HG03378 (cell line): Measurements from ENCODE around the gene HSD17B8.

ENCODE experiments used
- ATAC-seq: cut with Tn5 transposase; IDR thresholded peaks from one replicate; pipeline ENCODE4 v1.9.1; 2021; ENCODE audit warnings: mild to moderate bottlenecking, moderate library complexity; ENCODE audit not compliant: unreplicated experiment

The HSD17B8 gene

DNA sequence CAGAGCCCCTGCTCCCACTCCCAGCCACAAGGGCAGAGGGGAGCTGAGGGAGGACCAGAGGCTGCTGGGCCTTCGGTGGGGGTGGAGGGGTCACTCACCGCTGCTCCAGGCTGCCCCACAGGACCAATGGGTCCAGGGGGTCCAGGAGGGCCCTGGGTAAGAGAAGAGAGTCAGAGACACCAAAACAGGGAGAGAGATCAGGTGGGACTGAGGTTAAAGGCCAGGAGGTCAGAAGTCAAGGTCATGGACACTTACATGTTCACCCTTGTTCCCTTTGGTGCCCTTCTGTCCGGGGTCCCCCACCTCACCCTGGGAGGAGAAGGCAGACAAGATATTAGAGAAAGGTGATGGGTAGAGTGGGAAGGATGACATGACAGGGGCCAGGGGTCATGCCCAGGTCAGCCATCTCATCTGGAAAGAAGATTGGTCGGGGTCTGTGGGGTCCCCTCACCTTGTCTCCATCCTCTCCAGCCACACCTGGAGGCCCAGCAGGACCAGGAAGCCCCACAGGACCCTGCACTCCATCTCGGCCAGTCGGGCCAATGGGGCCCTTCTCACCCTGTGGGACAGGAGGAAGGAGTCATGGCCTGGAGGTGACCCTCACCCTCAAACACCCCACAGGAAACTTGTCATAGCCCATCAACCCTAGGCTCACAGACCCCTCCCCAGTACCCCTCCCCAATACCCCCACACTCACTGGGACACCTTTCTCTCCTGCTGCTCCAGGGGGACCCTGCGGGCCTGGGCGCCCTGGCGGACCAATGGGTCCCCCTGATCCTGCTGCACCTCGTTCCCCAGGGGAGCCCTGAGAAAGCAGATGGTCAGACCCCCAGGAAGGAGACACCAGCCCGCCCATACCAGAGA, 33.2 kb upstream of the HSD17B8 start:
- ATAC-seq, result no peak

DNA sequence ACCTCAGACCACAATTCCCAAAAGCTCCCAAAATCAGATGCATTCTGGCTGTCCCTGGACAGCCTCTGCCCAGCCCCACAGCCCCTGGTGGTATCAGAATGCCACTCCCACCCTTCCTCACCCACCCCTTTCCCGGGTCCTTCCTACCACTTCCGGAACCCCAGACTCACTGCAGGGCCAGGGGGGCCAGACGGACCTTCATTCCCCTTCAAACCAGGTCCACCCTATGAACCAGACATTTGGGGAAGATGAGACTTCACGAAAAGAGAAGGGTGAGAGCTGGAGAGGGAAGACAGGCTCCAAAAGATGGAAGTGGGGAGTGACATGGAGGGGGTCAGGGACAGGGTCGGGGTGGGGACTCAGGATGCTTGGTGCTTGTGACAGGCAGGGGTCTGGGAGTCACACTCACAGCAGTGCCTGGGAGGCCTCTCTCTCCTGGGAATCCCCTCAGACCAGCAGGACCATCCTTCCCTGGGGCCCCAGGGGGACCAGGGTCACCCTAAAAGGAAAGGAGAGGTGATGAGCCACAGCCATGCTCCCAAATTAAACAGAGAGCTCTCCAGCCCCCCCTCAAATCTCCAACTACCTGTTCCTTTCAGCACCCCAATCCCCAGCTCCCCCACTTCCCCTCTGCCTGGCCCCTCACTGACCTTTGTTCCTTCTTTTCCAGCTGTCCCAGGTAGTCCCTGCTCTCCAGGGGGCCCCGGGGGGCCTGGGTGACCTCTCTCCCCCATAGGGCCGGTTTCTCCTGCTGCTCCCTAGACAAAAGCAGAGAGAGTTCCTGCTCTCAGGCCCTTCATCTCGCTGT, 32.4 kb upstream of the HSD17B8 start:
- ATAC-seq, result no peak

DNA sequence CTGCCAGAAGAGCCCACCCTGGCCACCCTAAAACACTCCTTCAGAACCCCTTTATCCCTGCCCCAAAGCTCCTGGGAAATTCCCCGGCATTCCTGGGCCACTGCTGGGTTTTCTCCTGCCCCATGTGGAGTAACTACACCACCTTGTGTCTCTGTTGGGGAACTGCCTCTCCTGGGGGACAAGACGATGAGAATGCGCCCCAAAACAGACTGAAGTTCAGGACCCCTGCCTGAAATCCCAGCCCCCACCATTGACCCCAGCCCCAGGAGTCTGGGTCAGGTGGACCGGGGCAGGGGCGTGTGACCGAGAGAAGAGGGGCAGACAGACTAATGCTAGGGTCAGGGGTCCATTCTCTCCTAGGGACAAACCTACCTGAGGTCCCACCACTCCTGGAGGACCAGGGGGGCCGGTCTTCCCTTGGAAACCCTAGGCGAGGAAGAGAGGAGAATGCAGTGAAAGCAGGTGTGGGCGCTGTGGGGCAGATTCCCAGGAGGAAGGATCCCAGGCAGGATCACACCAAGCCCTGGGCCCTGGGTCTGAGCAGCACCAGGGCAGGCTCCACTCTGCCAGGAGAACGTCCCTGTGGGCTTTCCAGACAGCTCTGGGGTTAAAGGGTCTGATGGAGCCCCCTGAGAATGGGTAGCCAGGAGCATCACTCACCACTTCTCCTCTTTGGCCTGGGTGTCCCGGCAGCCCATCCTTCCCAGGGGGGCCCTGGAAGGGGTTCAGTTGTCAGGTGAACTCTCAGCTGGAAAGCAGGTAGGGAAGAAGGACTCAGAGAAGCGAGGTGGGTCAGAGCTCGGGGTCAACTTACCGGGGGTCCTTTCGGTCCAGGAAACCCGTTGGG, 31.5 kb upstream of the HSD17B8 start:
- no peak for ATAC-seq

DNA sequence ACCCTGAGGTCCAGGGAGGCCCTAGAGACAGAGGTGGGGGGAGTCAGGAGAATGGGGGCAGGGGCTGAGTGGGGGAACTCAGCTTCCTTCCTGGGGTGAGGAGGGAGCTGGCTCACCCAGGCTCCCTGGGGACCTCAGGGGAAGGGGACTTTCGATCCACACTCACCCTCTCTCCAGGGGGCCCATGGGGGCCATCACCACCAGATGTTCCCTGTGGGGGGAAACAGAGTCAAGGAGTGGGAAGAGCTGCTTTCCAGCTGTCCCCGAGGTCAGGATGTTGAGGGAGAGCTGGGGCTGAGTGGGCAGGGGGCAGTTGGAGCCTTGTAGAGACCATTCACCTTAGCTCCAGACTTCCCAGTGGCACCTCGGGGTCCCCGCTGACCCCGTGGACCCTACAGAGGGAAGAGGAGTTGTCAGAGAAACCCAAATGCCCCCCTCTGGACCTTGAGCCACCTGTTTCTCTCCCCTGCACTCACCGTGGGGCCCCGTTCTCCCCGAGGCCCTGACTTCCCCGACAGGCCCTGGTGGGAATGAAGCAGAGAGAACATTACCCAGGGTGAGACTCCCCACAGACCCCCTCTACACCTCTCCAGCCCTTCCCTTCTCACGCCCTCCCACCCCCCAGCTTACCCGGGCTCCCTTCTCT, 30.8 kb upstream of the HSD17B8 start:
- no peak for ATAC-seq

DNA sequence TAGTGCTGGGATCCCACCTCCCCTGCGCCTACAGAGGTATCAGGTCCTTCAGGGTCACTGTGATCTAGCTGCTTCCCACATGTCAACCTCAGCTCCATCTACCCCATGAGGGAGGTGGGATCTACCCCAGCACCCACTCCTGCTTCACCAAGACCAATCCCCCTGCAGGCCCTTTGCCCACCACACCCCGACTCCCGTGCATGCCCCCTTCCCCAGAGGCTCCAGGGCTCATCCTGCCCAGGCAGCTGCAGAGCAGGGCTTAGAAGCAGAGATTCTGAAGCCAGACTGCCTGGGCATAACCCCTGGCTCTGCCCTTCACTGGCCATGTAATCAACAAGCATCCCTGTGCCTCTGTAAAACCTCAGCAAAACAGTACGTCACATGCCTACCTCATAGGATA, 29.7 kb upstream of the HSD17B8 start:
- ATAC-seq, result no peak

DNA sequence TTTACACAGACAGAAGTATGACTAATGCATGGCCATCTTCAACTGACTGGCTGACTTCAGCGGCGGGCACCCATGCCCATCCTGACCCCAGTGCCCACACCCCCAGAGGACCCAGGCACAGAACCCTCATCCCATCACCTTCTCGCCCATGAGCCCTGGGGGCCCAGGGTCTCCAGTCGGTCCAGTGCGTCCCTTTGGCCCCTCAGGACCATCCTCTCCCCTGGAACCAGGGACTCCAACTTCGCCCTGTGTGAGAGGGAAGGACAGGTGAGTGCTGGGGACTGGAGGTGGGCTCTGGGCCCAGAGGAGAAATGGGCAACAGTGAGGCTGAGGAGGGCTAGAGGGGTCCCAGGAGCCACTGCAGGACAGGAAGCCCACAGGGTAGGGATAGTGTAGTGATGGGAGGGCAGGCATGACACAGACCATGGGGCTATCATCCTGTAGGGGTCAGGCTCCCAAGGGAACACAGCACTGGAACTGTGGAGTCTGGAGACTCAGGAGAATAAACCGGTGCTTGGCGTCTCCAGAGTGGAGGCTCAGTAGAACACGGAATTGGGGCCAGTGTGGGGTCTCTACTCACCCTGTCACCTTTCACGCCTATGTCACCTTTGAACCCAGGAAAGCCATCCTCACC, 28.9 kb upstream of the HSD17B8 start:
- ATAC-seq, result no peak

DNA sequence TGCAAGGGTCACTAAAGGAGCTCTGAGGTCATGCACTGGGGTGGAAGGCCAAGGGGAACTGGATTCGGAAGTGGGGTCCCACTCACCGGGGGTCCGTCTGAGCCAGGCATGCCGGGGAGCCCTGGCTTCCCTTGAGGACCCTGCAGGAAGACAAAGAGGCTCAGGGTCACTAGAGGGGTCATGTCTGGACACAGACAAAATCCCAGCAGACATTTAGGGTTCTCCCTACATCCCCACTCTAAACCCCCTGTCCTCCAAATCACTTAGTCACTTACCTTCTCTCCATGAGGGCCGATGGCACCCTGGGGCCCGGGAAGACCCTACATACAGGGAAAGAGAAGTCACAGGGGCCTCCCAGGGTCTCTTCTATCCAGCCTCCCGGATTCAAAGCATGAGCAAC, 27.5 kb upstream of the HSD17B8 start:
- ATAC-seq, result no peak

DNA sequence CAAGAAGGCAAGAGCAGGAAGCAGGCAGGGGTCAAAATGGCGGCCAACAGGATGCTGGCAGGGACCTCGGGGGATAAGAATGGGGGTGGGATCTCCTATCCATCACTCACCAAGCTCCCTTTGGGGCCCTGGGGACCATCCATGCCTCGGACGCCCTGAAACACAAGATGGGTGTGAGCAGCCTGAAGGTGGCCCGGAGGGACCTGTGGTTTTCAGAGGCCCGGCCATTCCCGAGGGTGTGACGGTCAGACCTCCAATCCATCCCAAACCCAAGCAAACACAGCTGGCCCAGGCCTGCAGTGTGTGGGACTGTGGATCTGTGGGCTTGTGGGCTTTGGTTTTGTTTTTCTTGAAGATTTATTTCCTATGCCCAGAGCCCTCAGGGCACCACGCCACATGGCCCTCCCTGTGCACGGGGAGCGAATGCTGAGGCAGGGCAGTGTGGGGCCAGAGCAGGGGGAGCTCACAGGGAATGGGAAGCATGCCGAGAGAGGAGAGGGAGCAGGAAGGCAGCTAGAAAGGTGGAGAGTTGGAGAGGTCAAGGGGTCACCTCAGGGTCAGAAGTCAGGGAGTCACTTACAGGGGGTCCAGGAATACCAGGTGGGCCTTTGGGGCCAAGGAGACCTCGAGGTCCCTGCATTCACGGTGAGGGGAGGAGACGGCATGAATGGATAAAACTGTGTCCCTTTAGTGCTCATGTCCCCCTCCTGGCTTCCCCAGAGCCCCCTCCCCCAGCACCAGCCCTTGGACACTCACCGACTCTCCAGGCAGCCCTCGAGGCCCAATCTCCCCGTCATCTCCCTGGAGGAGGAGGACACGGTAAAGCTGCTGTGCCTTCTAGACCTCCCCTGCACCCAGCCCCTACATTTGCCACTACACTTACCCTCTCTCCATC, 26.7 kb upstream of the HSD17B8 start:
- no peak for ATAC-seq

DNA sequence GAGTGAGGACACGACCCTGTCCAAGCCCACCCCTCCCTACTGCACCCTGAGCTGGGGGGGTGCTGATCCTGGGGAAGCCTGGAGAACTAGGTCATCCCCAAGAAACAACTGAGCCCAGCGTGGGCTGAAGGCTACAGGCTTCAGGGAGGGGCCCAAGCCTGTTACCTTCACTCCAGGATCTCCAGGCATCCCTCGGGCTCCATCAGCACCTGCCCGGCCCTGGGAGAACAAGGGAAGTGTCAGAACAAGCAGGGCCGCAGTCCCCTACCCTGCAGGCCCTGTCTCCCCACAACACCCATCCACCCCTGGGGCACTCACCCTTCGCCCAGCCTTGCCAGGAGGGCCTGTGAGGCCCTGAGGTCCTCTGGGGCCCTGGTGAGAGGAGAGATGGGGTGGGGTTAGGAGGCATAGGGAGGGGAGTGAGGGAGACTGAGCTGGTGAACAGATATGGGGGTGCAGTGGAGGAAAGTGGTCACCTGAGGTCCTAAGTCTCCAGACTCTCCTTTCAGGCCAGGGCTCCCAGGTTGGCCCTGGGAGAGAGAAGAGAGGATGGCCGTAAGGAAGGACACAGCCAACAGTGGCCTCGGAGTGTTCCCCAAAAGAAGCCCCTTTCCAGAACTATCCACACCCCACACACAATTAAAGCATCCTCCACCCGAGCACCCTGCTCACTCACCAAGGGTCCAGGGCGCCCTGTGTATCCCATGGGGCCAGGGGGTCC, 25.5 kb upstream of the HSD17B8 start:
- ATAC-seq, result no peak

DNA sequence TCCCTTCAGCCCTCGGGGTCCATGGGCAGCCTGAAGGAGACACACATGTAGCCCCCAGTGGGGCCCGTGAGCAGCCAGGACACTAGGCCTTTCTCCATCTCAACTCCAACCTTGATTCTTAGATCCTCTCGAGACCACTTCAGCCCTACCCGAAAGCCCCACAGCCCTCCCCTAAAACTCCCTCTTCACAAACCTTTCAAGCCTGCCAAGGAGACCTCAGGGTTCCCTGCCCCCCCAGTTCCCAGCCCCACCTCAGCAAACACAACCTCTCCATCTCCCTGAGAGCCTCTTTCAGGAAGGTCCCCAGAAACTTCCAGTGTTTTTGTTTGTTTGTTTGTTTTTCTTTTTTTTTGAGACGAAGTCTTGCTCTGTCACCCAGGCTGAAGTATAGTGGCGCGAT, 23.3 kb upstream of the HSD17B8 start:
- ATAC-seq, result no peak

DNA sequence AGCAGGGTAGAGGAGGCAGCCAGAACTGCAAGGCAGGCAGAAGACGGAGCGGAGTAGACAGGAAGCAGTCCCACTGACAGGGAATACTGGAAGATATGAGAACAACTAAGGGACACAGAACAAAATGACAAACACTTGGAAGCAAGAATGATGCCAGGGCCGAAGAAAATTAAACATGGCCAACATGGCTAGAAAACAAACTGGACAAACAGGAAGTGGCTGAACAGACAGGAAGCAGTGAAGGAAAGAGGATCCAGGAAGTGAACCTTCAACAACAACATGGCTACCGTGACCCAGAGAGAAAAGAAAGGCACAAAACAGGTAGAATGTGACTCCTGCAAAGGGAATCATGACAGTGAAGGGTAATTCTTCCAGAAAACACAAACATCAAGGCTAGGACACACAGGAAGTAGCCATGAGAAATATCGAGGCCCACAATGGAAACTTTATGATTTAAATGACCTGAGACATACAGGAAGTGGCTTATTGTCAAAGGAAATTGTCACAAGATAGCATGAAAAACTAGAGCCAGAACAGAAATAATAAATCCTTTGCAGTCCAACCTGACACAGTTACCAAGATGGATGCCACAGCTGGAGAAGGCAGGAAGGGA, 21.3 kb upstream of the HSD17B8 start:
- no peak for ATAC-seq

DNA sequence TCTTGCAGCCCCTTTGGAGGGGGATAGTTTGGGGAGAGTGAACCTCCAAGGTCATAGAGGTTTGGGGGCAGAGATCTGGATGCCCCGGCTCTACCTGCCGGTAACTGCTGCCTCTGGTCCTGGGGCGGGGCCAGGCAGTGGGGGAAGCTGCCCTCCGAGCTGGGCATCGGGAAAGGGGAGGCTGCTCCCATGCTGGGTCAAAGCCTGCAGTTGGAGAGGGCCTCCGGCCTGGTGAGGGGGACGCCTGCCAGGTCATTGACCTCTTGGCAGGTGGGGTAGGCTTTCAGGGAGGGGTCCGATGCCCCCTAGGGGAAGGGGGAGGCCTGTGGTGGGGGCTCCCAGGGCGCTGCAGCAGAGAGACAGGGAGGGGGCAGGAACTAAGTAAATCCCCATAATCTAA, 19.3 kb upstream of the HSD17B8 start:
- no peak for ATAC-seq

DNA sequence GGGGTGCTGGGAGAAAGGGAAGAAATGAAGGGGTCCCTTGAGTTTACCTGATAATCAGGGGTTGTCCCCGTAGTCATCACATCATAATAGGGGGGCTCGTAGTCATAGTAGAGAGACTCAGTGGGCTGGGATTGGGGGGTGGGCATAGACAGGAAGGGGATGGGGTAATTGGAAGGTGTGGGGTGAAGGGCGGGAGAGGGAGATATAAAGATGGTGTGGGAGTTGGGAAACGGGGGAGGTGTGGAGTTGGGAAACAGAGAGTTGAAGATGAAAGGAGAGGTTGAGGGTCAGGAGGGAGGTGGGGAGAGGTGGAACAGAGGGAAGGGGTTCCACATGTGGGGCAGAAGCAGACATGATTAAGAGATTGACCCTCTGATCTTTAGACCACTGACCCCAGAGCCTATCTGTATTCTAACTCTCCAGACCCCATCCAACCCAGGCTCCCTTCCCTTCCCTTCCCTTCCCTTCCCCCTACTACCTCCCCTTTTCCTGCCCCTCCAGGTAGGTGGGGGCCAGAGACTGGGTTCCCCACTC, 18.7 kb upstream of the HSD17B8 start:
- ATAC-seq, result no peak

DNA sequence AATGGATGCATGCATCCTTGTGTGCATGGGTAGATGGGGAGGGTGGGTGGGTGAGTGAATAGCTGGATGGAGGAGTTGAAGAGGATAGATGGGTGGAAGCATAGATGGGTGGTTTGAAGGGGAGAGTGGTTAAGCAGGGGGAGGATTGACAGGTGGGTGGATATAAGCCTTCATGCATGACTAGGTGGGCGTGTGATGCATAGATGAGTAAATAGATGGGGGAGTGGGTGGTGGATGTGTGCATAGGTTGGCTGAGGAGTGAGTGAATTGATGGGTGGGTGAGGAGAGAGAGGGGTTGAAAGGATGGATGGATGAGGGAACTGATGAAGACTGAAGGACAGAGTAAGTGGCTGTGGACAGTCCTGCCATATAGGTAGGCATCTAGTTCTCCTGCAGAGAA, 16.6 kb upstream of the HSD17B8 start:
- no peak for ATAC-seq

DNA sequence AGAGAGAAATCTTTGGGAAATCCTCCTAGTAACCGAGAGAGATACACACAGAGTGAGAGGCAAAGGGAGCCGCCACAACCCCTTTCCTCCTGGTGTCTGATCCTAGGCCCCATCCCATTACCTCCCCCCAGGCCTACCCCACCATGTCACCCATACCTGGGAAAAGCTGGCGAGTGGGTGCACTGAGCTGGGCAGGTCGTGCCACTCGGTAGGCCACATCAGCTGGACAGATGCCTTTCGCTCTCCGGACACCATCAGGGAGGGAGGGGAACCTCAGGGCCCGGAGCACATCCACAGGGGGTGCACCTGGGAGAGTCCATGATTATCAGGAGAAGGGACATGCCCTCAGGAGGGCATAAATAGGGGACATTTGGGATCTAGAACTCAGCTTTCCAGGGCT, 15.3 kb upstream of the HSD17B8 start:
- ATAC-seq, result no peak

DNA sequence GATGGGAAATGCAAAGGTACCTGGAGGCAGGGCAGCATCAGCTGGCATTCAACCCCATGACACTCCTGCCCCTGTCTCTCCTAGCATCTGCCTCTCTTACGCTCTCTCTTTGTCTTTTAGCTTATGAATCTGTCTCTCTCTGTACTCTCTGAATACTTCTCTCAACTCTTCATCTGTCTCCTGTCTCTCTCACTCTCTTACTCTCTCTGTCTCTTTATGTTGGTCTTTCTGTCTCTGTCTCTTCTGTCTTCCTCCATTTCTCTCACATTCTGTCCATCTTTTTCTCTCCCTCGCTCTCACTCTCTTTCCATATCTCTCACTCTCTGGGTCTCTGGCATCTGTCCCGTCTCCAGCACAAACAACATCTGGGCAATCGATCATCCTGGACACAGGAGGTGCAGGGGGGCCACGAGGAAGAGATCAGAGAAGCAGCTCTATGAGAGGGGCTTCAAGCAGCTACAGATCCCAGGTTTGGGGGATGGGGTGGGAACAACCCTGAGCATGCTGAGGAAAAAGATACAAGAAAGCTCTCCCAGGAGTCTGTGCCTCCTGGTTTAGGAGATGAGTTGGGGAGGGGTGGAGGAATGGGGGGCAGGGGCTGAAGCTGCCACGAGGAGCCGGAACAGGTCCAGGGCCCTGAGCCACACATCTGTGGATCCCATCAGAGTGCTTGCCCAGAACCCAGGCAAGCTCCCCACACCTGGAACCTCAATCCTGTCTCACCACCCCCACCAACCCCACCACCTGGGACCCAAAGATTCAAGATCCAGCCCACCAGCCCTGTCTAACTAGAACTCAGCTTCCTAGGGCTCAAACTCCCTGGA, 14.6 kb upstream of the HSD17B8 start:
- no peak for ATAC-seq

DNA sequence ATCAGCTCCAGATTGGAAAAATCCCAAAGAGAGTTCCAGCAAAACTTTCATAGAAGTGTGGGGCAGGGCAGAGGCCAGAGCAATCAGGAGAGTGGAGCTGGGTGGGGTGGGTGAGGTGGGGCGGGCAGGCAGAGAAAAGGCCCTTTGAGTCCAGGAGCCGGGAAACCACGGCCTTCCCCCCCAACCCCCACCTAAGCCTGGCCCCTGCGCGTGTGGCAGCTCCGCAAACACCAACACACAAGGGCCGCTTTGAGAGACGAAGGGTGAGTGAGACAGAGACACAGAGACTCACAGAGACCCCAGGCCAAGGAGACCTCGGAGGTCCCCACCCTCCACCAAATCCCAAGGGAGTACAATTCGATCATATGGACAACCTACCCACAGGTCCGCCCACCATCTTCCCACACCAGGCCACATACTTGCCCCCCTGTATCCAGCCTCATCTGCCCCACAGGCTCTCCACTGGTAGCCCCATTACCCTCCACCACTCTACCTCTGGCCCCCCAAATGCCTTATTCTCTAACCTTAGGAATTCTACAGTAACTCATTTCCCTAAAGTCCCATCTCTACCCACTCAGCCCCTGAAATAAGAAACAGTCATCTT, 13.8 kb upstream of the HSD17B8 start:
- ATAC-seq, result no peak
